NCI-H2171 treated with DMSO at 0.1 percent for 48 hours (cell line): Measurements from ENCODE around the gene FAH.
"Not testable (repeated sequence)": the region's sequence is repeated elsewhere in the genome, so short reads cannot be mapped to it uniquely, and the experiment has no call there.

Experiments used
- DNase-seq: peaks from one replicate; lab custom pipeline; 2025; lab: John Stamatoyannopoulos, UW

The FAH gene

DNA sequence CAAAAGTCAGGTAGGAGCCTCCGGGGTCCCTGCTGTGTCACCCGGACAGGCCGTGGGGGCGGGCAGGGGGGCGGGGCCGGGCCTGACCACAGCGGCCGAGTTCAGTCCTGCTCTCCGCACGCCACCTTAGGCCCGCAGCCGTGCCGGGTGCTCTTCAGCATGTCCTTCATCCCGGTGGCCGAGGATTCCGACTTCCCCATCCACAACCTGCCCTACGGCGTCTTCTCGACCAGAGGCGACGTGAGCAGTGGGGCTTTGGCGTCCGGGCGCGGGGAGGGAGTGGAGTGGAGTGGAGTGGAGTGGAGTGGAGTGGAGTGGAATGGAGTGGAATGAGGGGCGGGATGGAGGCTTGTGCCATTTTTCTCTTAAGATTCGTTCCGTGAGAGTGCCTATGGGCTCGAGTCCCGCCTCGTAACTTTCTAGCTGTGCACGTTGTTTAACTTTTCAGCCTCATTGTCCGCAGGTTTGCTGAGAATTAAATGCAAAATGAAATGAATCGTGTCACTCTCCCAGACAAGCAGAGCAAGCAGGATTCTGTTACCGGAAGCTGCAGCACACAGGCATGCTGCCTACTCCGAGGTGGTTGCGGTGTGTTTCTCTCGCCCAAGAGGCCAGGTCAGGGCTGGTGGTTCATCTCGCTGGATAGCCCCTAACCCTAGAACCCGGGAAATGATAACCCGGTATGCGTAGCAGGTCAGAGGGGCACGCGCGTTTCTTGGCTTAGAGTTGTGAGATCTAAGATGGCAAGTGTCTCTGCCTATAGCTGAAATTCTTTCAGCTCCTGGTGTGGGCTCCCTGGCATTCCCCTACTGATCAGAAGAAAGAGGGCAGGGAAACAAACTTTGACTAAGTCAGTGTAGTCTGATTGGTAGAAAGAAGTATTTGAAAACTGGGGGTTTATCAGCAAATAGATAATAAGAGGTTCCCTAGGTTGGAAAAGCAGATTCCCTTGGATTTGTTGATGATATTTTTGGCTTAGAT, at the start of gene FAH:
Gene FAH (plus strand): TSS at position 104 of the 981 bp plus-strand sequence. CDS start 56 bp downstream, at position 160.
- no peak for DNase-seq

GRCh38 chr15:80105193-80105592, 47.6 kb upstream of the FAH start:
- DNase-seq, result no peak

- no peak for DNase-seq
Measured at GRCh38 chr15:80105595-80105994, 47.2 kb upstream of the FAH start.

GRCh38 chr15:80106051-80106450, 46.7 kb upstream of the FAH start:
- DNase-seq, result no peak

DNA sequence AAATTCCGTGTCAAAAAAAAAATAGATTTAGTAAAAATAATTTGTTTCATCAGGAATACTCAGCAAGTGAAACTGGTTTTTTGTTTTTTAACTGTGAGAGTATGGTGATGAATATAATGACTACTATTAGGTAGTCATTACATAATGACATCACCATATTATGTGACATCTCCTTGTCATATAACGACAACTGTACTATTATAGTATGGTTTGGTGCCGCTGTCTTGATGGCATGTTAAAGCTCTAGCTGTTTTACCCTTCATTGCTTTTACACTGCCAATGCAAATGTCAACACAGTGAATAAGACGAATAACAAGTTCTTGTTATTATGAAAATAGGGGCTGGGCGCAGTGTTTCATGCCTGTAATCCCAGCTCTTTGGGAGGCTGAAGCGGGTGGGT, 45.6 kb upstream of the FAH start:
- no peak for DNase-seq

DNA sequence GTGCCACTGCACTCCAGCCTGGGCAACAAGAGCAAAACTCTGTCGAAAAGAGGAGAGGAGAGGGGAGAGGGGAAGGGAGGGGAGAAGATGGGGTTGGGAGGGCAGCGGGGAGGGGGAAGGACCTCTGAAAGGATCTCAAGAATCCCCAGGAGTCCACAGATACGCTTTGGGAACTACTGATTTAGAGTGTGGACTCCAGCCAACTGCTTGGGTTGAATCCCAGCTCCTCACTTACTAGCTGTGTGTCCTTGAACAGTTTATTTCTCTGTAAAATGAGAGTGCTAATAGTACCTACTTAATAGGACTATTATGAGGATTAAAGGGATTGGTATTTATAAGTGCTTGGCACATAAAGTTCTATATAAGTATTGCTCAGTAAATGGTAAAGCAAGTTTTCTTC, 45.0 kb upstream of the FAH start:
- no peak for DNase-seq

DNA sequence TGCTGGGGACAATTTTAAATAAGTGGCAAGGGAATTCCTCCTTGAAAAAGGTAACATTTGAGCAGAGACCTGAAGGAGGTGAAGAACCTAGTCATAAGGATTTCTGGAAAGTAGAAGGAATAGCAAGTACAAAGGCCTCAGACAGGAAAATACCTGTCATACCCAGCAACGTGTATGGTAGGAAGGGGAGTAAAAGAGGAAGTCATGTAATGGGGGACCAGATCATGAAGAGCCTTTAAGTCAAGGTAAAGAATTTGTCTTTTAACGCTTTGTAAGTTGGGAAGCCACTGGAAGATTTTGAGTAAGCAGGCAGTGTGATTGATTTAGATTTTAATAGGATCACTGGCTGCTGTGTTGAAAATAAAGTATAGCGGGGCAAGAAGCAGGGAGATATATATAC, 43.4 kb upstream of the FAH start:
- DNase-seq, result no peak

DNA sequence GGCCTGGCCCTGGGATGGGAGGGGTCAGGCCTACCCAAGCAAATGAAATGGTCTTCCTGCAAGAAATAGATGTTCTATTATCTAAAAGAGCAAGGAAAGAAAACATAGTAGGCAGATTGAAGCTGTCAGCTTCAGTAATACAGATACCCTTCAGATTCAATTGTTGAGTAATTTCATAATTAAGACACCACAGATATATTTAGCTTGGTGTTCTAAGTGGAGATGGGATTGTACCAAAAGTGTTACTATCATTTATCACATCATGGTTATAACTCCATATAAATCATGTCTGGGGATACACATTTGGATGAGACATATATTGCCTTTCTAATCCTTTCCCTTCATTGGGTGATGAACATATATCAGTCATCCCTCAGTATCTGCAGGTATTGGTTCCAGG, 41.9 kb upstream of the FAH start:
- DNase-seq, result no peak

- DNase-seq, result no peak
Measured at GRCh38 chr15:80114114-80114513, 38.7 kb upstream of the FAH start.

GRCh38 chr15:80115021-80115420, 37.8 kb upstream of the FAH start:
- DNase-seq, result no peak

DNA sequence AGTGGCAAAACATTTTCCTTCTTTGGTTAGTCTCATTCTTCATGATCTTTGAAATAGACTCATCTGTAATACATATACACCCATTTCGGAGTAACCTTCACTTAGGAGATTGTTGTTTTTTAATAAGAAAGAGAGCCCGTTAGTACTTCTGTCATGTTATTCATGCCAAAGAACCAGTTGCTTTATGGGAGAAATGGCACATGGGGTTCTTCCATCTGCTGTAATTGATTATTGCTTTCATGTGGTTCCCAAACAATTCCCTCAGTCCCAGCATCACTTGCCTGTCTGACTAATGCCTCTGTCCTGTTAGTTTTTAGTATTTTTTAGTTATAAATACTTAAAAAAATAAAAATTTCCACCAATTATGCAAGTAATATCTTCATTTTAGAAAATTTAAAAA, 33.8 kb upstream of the FAH start:
- peak; percentile 90 for DNase-seq

DNA sequence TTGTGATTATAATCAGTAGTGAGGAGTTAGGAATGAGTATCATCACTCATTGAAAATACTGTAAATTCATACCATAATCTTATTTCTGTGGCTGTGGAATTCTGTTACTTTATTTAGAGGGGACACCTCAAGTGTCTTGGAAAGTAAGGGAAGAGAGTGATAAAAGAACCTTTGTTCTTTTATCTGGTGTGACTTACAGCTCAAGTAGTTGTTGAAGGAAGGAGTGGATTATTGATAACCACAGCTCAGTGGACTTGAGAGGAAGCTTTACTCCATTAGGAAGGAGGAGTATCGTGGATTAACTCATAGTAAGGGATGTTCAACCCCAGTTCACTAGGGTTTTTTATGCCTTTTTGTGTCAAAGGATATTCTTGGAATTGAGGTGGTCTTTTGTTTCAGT, 32.2 kb upstream of the FAH start:
- DNase-seq, result peak; percentile 12

DNA sequence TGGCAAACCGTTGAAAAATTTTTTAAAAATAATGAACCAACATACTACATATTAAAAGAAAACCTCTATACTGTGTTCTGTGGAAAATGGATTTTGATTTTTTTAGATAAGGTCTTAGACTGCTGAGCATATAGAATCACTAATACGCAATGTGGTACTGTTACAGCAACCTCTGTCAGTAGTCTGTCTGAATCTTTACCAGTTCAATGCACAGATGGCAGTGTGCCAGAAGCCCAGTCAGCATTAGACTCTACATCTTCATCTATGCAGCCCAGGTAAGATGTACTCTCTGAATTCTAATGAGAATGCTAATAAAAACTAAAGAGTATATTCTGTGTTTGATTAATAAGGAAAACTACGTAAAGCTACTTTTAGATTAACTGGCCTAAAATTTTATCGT, 31.3 kb upstream of the FAH start:
- peak; percentile 89 for DNase-seq

DNA sequence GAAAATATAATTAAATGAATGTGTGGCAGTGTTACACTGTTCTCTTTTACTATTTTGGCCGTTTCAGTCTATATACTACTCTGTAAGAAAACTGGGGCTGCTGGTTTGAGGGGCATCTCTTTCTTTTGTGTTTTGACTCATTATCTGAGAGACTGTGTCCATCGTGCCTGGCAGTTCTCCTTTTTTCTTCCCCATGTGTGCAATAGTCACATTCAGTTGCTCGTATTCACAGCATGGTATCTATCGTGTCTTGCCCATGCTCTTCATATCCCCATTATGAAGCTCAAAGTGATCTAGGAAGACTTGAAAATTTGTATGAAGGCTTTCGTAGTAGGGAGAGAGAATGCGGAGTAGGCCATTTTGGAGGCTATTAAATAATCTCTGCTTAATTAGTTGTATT, 29.8 kb upstream of the FAH start:
- no peak for DNase-seq

- DNase-seq, result not testable (repeated sequence)
Measured at GRCh38 chr15:80127253-80127652, 25.5 kb upstream of the FAH start.

DNA sequence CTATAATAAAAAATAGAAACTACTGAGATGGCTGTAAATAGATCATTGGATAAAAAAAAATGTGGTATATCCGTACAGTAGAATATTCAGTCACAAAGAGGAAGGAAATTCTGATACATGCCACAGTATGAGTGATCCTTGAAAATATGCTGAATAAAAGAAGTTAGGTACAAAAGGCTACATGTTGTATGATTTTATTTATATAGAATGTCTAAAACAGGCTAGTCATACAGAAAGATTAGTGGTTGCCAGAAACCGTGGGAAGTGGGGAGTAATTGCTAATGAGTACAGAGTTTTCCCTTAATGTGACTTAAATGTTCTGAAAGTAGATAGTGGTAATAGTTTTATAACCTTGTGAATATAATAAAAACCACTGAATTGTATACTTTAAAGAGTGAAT, 24.9 kb upstream of the FAH start:
- DNase-seq, result no peak

- no peak for DNase-seq
Measured at GRCh38 chr15:80132382-80132781, 20.4 kb upstream of the FAH start.

- DNase-seq, result no peak
Measured at GRCh38 chr15:80136854-80137253, 15.9 kb upstream of the FAH start.

DNA sequence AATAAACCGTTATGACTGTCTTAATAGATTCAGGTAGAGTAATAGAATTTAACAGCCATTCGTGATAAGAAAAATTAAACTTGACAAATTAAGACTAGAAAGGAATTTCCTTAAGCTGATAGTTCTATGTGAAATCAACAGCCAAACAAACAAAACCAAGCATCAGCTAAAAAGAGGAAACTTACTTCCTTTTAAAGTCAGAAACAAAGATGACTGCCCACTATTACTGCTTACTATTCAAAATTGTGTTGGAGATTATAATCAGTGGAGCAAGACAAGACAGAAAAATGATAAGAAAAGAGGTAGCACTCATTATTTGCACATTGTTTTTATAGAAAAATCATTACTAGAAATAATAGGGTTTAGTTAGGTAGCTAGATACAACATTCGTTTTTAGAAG, 13.8 kb upstream of the FAH start:
- no peak for DNase-seq

GRCh38 chr15:80140909-80141308, 11.9 kb upstream of the FAH start:
- no peak for DNase-seq

DNA sequence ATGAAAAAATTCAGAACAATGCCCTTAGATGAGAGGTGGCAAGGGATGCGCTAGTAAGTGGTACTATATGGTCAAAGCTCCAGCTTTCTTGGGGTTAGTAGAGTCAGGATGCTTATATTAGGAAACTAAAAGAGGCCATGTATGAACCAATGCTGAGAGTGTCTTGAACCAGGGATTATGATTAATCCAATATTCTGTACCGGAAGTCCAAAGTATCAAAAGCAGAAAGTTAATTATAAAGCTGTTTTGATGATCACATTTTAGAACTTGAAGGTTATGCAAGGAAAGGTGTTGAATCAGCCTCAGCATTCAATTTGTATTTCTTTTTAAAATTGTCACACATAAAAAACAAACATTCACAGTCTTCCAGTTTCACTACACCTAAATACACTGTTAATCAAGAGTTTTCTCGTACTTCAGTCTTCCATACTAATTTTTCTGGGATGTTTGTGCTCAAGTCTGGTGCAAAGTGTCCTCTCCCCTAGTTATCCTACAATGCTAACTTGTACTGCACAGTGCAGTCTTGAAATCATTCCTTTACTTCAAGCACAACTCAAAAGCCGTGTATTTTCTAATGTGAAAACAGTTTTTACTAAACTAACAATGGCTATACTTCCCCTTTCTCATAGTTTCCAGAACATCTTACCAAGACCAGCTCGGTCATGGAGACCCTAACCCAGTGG, 10.7 kb upstream of the FAH start:
- DNase-seq, result no peak

DNA sequence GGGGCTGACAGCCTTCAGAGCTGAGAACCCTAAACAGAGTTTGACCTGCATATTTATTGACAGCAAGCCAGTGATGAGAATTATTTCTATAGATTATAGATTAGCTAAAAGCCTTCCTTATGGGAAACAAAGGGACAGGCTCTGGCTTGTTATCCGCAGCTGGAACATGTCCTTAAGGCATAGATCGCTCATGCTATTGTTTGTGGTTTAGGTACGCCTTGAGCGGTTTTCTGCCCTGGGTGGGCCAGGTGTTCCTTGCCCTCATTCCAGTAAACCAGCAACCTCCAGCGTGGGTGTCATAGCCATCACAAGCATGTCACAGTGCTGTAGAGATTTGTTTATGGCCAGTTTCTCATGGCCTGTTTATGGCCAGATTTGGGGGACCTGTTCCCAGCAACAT, 10.2 kb upstream of the FAH start:
- no peak for DNase-seq

DNA sequence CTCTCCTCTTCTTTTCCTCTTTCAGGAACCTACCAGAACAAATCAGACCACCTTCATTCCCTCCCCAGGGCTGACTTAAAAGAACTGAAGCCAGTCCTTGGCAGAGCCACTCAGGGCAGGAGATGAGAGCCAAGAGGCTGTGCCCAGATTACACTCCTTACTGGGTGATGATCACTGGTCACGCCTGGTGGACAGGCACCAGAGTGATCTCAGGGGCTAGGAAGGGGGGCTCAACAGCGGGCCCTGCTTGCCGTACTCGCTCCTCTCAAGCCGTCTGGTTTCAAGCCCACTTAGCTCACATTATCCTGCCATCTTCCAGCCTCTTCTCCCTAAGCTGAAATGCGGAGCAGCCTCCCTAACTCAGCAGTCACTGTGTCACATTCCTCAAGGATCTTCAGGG, 1.7 kb upstream of the FAH start:
- DNase-seq, result no peak
